Stimulated activated CD4-positive, alpha-beta T cell treated with anti-CD3 and anti-CD28 coated beads, Interleukin-12 subunit alpha, Interleukin-12 subunit beta, amount 100 ng/mL, for 24 hours (primary cell): ENCODE measurements around the gene PDLIM4.

Experiments used
- DNase-seq, 2 experiments: peaks; one replicate each; pipeline ENCODE4 v3.0.0-alpha.2; 2020; ENCODE audit warnings: low read depth in 2 of 2

PDLIM4 gene

GRCh38 chr5:132267166-132267739 is 9.8 kb downstream of the PDLIM4 start:
- DNase-seq: no peak

- DNase-seq: no peak
Observed at GRCh38 chr5:132267931-132268768, 10.7 kb downstream of the PDLIM4 start.

- no peak for DNase-seq
Observed at GRCh38 chr5:132268769-132269551, 11.5 kb downstream of the PDLIM4 start.

DNA sequence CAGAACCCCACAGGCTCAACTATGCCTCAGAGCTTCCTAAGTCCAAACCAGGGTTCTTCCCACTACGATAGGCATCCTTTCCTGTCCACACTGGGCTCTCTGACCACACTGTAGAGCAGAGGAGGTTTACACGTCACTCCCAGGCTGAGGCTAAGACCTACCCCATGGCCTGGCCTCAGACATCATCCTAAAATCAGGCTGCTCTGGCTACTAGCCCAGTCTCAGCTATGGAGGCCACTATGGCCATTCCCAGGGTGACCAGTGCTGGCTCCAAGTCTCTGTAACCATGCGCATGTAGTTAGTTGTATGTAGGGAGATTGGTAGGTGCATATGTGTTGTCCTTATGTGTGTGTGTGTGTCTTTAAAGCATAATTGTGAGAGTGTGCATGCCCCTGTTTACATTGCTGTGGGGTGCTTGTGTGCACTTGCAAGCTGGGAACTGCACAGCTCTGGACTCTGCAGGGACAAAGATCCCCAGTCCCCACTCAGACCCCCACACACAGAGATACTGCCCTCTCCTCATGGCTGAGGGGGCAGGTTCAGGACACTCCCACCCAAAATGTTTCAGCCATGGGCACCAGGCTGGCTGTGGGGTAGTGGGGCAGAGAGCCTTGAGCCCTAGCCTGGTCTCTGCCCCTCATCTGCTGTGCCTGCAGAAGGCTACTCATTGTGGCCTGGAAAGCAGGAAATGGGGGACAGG is 12.3 kb downstream of the PDLIM4 start:
- DNase-seq: no peak

- DNase-seq: no peak
Observed at GRCh38 chr5:132270335-132270665, 12.8 kb downstream of the PDLIM4 start.

GRCh38 chr5:132270706-132271105 is 13.2 kb downstream of the PDLIM4 start:
- DNase-seq: no peak

DNA sequence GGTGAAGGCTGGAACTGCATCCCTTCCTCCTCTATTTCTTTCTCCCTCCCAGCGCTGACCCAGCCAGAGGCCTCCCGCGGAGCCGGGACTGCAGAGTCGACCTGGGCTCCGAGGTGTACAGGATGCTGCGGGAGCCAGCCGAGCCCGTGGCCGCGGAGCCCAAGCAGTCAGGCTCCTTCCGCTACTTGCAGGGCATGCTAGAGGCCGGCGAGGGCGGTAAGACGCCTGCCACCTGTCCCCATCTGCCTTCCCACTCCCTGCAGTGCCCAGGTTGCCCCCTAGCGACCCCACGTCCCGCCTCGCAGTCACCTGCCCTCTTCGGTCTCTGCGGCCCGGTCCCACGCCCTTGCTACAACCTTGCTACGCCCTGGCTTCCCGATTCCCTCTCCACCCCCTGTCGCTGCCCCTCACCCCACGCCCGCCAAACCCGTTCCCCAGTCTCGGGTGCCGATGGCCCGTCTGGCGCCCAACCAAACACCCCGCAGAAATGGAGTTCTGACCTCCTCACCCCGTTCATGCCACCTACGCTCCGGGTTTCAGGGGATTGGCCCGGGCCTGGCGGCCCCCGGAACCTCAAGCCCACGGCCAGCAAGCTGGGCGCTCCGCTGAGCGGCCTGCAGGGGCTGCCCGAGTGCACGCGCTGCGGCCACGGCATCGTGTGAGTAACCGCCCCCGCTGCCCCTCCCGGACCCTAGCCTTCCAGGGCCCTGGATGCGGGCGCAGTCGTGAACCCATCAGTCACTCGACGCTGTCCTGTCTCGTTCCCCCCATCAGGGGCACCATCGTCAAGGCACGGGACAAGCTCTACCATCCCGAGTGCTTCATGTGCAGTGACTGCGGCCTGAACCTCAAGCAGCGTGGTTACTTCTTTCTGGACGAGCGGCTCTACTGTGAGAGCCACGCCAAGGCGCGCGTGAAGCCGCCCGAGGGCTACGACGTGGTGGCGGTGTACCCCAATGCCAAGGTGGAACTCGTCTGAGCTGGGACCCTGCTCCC is 14.1 kb downstream of the PDLIM4 start:
- no peak for DNase-seq

GRCh38 chr5:132272311-132273210 is 15.1 kb downstream of the PDLIM4 start:
- DNase-seq: peak; percentile 34 to 75

GRCh38 chr5:132273631-132274030 is 16.1 kb downstream of the PDLIM4 start:
- no peak for DNase-seq

GRCh38 chr5:132274050-132274792 is 16.7 kb downstream of the PDLIM4 start:
- no peak for DNase-seq

DNA sequence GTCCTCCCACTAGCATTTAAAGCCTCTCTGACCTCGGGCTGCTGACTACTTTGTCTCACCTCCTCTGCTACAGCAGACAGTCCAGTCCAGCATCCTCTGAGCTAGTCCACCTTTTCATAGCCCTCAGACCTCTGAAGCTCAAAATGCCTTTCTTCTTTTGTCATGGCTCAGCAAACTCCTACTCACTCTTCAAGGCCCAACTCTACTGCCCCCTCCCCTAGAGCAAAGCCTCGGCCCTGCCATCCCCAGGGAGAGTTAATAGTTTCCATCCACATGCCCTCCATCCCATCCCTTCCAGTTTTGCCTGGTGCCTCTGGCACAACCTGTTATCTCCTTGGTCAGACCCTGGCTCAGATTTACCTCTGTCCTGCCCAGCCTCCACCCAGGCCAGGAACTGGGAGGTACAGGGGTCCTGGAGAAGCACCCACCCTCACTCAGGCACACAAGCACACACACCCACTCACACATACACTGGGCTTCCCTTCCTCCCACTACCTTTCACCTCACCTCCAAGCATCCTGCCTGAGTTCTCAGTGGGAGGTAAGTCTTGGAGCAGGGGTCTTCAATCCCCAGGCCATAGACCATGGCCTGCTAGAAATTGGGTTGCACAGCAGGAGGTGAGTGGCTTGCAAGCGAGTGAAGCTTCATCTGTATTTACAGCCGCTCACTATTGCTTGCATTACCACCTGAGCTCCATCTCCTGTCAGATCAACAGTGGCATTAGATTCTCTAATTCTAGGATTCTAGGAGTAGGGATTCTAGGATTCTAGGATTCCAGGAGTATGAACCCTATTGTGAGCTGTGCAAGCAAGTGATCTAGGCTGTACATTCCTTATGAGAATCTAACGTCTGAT is 18.1 kb downstream of the PDLIM4 start:
- DNase-seq: no peak

DNA sequence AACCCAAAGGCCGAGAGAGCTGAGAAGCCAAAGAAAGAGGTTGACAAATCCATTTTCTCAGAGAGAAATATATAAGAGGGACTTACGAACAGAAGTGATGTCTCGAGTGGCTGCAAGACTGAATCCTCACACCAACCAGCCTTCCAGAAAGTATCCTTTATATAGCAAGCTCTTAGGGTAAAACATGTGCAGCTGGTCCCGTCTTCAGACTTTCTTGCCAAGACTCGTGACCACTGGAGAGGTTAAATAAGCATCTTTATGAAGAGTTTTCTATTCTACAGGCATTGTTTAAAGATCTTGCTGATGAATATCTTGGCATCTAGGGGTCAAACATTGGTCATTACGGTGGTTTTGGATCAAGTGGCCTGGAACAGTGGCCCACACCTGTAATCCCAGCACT is 19.8 kb downstream of the PDLIM4 start:
- DNase-seq: no peak

DNA sequence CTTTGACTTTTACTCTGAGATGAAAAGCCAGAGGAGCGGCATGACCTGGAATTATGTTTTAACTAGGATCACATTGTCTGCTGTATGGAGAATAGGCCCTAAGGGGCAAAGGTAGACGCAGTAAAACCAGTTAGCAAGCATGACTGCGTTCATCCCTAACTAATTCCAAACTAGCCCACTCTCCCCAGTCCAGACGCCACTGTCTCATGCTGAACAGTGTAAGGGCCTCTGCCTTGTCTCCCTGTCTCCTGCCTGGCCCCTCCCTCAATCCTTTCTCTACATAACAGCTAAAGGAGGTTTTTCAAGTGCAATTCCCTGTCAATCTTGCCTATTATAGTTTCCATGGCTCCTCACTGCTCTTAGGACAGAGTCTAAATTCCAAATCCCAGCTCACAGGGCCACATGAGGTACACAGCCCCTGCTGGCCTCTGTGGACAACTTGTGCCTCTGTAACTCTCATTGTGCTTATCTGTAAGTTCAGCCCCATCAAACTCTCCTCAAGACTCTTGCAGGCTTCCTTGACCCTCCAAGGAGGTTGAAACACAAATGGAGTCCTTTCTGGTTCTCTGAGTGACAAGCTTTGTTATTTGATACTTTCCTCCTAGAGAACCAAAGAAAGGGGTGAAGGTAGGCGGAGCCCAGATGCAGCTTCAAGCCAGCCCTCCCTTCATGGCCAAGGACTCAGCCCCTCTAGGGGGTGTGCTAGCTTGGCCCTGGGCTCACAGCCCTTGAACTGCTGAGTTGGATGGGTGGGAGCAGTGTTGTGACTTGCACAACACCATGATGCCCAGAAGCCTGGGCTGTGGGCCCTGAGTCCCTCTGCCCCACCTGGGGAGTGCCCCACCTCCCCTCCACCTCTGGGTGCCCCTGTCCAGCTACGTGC is 20.7 kb downstream of the PDLIM4 start:
- DNase-seq: no peak

DNA sequence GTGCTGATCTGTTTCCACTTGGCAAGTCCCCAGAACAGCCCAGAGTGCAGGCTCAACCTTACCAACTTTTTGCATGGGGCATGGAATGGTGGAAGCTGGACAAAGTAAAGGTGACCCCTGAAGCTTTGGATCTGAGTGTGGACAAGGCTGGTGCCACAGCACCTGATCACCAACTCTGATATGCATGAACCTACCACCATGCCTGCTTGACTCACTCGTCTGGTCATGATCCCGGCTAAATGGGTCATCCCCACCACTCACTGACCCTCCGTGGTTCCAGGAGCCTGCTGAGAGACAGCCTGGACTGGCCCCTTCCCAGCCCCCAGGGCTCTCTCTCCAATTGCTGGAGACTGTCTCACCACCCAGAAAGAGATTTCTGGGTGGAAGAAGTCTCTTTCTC is 22.3 kb downstream of the PDLIM4 start:
- no peak for DNase-seq

DNA sequence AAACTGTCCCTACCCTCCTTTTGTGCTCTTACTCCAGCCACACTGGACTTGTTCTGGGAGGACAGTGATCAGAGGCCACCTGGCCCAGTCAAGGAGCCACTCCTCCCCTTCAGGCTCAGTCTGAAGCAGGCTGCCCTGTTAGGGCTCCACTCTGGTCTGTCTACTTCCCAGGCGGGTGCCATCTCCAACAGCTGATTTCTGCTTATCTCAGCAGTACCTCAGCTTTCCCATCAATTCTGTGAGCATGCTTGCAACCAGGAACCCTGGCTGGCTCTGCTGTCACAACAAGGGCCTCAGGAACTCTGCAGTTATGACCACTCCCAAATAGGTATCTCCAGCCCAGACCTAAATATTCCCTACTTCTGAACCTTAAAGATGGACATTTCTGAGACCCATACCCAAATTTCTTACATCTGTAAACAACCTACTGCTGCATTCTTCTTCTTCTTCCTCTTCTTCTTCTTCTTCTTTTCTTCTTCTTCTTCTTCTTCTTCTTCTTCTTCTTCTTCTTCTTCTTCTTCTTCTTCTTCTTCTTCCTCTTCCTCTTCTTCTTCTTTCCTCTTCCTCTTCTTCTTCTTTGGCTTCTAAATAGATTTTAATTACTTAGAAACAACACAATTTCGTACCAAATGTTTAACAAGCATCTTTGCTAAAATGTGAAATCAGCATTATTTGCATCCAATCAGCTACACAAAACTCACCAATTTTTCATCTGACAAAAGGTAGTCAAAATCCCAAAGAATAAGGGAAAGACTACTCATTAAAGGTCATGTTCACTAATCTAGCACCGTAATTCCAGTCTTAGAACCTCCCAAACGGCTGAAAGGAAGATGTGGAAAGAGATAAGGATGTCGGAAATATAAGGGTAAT is 23.1 kb downstream of the PDLIM4 start:
- no peak for DNase-seq
